DMS114 treated with DMSO at 0.1 percent for 48 hours (cell line): Measurements from ENCODE around the gene TMEM163.

Source experiments
- DNase-seq: peaks from one replicate; lab custom pipeline; 2025; ENCODE audit not compliant: unreplicated experiment; lab: John Stamatoyannopoulos, UW

TMEM163 gene

DNA sequence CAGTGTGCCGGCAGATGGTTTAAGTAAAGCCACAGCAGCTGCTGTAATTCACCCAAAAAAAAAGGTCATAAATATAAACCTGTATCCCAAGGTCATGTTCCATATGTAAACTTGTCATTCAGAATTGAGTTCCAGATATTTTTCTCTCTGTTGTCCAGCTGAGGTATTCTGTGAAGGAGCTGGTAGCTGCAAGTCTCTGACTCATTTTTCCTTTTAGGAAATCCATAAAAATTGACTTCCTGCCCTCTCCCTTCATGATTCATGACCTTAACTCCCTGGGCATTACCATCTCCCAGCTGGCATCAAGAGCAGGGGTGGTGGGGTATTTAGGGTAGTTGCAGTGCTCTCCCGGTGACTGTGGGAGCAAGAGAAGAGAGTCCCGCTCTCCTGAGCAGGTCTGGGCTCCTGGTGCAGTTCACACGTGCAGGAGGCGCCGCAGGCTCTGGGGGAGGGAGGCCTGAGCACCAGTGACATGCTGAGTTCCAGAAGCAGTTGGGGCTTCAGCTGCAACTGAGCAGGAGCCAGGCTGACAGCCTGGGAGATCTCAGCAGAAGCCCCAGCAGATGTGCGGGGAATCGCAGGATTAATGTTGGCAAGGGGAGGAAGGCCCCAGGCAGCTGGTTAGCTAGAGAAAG, 272.3 kb downstream of the TMEM163 start:
- DNase-seq = no peak

GRCh38 chr2:134445985-134446382, 272.8 kb downstream of the TMEM163 start:
- DNase-seq = no peak

DNA sequence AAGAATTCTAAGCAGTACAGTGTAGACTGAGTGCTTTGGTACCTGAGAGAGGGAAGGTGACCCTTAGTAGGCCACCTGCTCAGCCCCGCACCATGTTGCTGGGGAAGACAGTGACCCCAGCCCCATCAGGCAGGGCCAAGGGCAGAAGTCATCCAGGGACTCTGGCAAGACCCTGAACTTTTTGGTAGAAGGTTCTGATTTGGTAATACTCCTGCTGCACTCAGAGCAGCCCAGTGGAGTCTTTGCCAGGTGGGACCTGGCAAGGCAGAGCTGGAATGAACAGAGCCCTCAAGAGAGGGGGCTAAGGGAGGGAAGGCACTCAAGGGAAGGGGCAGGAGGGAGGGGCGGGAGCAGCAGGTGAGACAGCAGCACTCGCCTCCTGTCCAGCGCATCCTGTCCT, 273.7 kb downstream of the TMEM163 start:
- no peak for DNase-seq

GRCh38 chr2:134443814-134444480, 274.9 kb downstream of the TMEM163 start:
- no peak for DNase-seq

GRCh38 chr2:134441153-134441863, 277.5 kb downstream of the TMEM163 start:
- no peak for DNase-seq

- no peak for DNase-seq
These were observed 278.4 kb downstream of the TMEM163 start for GRCh38 chr2:134440336-134440909.

DNA sequence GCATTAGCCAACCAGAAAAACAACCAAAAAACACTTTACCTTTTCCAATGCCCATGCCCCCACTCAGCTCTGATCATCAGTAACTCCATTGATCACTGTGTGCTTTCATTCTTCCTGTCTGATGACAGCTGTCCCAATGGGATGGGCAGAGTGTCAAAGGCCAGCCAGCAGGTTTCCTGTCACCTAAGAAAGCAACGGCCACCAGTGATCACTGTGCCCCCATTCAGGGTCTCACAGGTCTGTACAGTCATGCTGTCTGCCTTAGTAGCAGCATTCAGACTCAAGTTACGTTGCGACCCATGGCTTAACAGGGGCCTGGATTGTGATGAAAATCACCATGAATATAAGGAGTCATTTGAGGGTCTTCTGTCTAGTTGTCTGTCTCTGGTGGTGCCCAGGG, 280.4 kb downstream of the TMEM163 start:
- DNase-seq = no peak

DNA sequence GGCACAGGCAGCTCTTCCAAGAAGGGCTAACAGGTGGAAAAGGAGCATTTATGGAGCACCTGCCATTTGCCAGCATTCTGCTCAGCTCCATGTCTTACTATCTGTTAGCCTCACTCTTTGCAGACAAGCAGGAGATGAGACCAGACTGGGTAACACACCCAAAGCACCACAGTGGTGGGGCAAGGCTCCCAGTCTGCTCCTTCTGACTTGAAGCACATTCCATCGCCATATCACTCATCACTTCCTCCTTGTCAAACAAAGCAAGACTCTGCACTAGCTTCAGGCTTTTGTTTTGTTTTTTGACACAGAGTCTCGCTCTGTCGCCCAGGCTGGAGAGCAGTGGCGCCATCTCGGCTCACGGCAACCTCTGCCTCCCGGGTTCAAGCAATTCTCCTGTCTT, 282.1 kb downstream of the TMEM163 start:
- DNase-seq = no peak

GRCh38 chr2:134435936-134436335, 282.9 kb downstream of the TMEM163 start:
- no peak for DNase-seq

DNA sequence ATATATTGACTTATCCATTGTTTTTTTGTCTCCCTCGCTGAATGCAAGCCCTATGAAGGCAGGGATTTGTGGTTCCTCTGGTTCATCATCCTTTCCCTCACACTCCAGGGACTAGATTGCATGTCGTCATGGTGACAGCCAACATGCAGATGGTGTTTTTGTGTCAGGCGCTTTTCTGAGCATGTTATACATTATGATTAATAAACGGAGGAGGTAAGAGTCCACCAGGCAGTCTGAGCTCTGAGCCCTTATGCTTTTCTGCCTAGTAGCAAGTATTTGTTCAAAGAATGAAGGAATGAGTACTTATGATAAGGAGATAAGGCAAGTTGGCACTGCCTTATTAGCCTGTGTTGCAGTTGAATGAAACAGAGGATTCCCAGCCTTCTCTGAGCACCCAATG, 283.3 kb downstream of the TMEM163 start:
- no peak for DNase-seq

DNA sequence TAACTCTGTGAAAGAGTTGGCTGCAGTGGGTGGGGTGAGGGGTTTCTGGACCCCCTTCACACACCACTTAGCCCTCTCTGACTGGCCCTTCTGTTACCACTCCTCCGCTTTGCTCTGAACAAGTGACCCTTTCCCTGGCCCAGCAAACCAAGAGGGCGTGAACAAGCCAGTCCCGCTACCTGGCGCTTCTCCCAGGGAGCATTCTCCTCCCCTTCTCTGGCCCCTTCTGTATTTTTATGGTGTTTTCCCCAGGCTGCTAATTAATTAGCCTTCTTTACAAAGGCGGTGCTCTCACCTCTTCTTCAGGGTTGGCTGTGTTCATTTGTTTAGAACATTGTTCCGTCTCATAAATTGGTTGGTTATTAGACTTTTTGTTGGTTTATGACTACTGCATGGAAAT, 284.8 kb downstream of the TMEM163 start:
- no peak for DNase-seq

GRCh38 chr2:134433469-134433868, 285.3 kb downstream of the TMEM163 start:
- no peak for DNase-seq

DNA sequence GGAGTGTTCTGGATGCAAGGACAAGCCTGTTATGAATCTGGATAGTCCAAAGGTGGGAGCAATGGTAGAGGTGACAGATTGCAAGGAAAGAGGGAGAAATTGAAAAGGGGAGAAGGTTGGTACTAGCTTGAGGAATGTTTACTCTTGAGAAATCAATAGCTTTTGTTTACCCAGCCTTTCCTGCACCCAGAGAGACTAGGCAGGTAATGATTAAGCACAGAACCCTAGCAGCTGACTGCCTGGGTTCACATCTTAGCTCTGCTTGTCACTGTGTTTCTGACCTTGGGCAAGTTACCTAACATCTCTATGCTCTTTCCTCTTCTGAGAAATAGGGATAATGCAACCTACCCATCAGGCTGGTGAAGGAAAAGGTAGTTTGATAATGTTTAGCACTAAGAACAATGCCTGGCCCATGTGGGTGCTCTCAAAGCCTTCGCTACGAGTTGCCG, 286.3 kb downstream of the TMEM163 start:
- DNase-seq = no peak

- no peak for DNase-seq
These were observed 286.9 kb downstream of the TMEM163 start for GRCh38 chr2:134431838-134432434.

DNA sequence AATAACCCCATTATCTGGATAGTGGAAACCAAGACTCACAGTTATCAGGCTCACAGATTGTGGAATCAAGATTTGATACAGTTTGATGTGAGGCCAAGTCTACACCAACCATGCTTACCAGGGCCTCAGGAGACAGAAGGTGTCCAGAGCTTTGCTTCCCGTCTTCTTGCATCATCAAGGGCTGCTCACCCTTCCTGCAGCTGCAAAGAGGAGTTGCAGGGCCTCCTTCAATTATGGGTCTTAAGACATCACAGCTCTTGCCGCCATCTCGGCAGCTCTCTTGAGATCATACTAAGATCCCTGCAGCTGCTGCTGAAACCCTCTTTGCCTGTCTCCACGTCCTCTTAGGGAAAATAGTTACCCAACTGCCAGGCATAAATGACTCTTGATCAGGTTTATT, 288.9 kb downstream of the TMEM163 start:
- DNase-seq = no peak

GRCh38 chr2:134426721-134427120, 292.1 kb downstream of the TMEM163 start:
- DNase-seq = no peak

DNA sequence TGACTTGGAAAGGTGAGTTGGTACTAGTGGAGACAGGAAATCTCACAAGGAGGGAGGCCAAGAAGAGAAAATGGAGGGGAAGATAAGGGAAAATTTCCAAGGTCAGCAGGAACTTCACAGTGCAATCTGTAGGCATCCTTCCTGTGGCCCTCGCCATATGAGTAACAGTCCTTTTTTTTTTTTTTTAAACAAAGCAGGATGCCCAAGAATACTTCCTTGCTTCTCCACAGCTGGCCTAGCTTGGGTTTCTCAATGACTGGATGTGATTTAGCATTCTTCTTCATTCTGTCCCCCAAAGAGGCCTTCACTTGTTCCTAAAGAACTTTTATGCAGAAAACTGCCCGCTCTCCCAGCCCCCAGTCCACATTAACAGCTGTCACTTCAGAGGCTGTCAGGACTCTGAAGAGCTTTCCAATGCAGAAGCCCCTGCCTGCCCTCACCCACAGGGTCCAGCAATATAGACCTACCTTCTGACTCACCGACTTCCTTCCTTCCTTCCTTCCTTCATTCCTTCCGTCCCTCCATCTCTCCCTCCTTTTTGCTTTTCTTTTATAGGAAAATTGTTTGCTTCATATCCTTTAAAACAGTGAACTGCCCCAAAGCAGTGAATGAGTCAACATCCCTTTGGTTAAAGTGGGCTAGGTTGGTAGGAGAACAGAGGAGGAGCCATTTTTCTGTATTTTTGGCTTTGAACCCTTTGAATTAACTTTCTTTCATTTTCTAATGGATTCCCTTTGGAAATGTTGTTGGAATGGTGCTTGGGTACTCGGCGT, 292.9 kb downstream of the TMEM163 start:
- no peak for DNase-seq

DNA sequence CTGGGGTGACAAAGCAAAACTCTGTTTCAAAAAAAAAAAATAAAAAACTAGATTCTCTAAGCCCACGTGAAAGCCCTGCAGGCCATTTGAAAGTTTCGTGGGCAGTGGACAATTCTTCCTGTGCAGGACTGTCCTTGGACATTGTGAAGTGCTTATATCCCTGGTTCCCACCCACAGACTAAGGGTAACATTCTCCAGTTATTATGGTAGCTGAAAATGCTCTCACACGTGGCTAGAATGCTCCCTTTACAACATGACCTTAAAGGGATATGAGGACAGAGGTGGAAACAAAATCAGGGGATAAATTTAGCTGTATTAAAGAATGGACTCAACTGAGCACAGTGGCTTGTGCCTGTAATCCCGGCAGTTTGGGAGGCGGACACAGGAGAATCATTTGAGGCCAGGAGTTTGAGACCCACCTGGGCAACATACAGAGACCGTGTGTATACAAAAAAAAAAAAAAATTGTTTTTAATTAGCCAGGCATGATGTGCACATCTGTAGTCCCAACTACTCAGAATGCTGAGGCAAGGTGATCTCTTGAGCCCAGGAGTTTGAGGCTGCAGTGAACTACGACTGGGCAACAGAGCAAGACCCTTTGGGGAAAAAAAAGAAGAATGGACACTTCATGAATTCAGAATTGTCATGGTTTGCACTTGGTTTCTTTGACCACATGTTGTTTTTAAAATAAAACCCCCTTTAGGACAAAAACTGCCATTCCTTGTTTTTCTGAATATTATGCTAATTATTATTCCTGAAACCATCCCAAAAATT, 297.1 kb downstream of the TMEM163 start:
- DNase-seq = no peak

DNA sequence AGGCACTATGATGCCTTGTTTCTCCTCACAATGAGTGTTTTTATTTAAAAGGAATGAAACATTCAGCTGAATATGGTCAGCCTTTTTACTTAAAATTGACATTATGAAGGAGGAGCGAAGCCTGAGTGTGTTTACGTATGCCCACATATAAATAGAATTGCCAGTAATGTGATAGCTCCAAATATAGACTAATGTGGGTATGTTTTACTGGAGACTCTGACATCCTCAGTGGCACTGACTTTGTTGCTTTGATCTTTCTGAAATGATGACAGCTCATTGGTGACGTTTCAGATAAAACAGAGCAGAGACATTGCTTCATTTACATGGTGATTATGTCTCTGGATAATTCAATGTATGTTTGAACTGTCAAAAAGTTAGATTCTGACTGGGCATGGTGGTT, 297.9 kb downstream of the TMEM163 start:
- no peak for DNase-seq

- no peak for DNase-seq
These were observed 298.5 kb downstream of the TMEM163 start for GRCh38 chr2:134420259-134420658.
